Thyroid gland (tissue), 4 donors: ENCODE data around the gene WFDC6. TPM values are rescaled to one million over a fixed set of nuclear protein-coding genes. Genes with fewer than 3 reads are reported as not detected.

ENCODE experiments used
- DNase-seq, 2 donors: peaks; one replicate each; pipeline ENCODE4 v3.0.0-alpha.2; 2019
- H3K27ac ChIP-seq, 3 donors: fragments of 200-600 bp; sonication (generic); 1 replicate in 2 of 3; 2 replicates in 1 of 3; pipeline ENCODE4 v1.5.1; 2016 to 2019; ENCODE audit warnings: mild to moderate bottlenecking in 1 of 3, moderate library complexity in 1 of 3
- H3K27me3 ChIP-seq: fragments of 200-600 bp; sonication (generic); one replicate; pipeline ENCODE4 v1.5.1; 2019
- H3K36me3 ChIP-seq, 2 donors: fragments of 200-600 bp; sonication (generic); one replicate each; pipeline ENCODE4 v1.5.1; 2016 to 2019
- H3K4me1 ChIP-seq, 2 donors: fragments of 200-600 bp; sonication (generic); one replicate each; pipeline ENCODE4 v1.5.1; 2017 to 2019
- H3K4me3 ChIP-seq, 3 donors: fragments of 200-600 bp; sonication (generic); replicated peaks in 1 of 3; 1 replicate in 2 of 3; 2 replicates in 1 of 3; pipeline ENCODE4 v1.5.1; 2016; ENCODE audit warnings: mild to moderate bottlenecking in 1 of 3
- H3K9me3 ChIP-seq: fragments of 200-600 bp; sonication (generic); one replicate; pipeline ENCODE4 v1.5.1; 2017
- CTCF ChIP-seq, 6 experiments: fragments of 200-600 bp in 3 of 6; fragments of 450-650 bp in 3 of 6; sonication (generic) in 3 of 6; IDR thresholded peaks; one replicate each; pipeline ENCODE4 v1.5.1; 2016 to 2019; ENCODE audit warnings: antibody characterized with exemption in 6 of 6, mild to moderate bottlenecking in 2 of 6, inconsistent platforms in 1 of 6, moderate library complexity in 1 of 6
- POLR2A ChIP-seq, 2 donors: fragments of 450-650 bp; IDR thresholded peaks; one replicate each; pipeline ENCODE4 v1.6.1; 2017; ENCODE audit warnings: antibody characterized with exemption in 2 of 2, mild to moderate bottlenecking in 2 of 2, moderate library complexity in 1 of 2
- WGBS, 2 donors: methylation state at CpG; one replicate each; pipeline ENCODE4 v1.1.5; 2017; 5-methylcytosine and 5-hydroxymethylcytosine counted together
- intact Hi-C: fragments of 100-400 bp; cut with DNase I; formaldehyde crosslinking; loops from one replicate; pipeline ENCODE4 v1.15.1; 2023
- total RNA-seq, 4 donors: library from RNA; depleted of rRNA; stranded (reverse); fragments of >200 nt; gene quantifications; one replicate each; pipeline ENCODE4 v1.2.3, GENCODE V29; 2016

WFDC6 gene
- total RNA-seq, 4 donors from 2014 or later = not detected

- Histone ChIP-seq H3K36me3 (no peaks in the 10 kb centered on the region), H3K4me1 (no peaks in the 10 kb centered on the region), H3K4me3 (no peak overlapping the region), H3K27me3 (peaks cover 4% of the 10 kb centered on the region), H3K27ac (no peak overlapping the region), H3K9me3 (no peaks in the 10 kb centered on the region)
- intact Hi-C loops = no loop called here
- DNase-seq = no peak
- TF ChIP-seq POLR2A (IDR thresholded peaks at IDR 0.05) (no peak), CTCF (IDR thresholded peaks at IDR 0.05) (no peak)
- 11 to 46% methylated on average over 1 of the region's 1 CpG for WGBS, 2 donors
Observed at GRCh38 chr20:45501600-45501999, 37.7 kb downstream of the WFDC6 start.

GRCh38 chr20:45500022-45500421 is 39.3 kb downstream of the WFDC6 start:
- intact Hi-C loops = no loop called here
- Histone ChIP-seq H3K4me1 (no peaks in the 10 kb centered on the region), H3K36me3 (no peaks in the 10 kb centered on the region), H3K27ac (no peak overlapping the region), H3K4me3 (no peak overlapping the region), H3K27me3 (peaks cover under 1% of the 10 kb centered on the region), H3K9me3 (no peaks in the 10 kb centered on the region)
- DNase-seq = no peak
- WGBS, 2 donors = 75 to 82% methylated on average over 5 to 6 of the region's 6 CpGs
- TF ChIP-seq POLR2A (IDR thresholded peaks at IDR 0.05) = no peak
- TF ChIP-seq CTCF (IDR thresholded peaks at IDR 0.05) = no peak

GRCh38 chr20:45497971-45498494 is 41.2 kb downstream of the WFDC6 start:
- H3K4me3 ChIP-seq = no peak overlapping the region
- H3K4me1 ChIP-seq = no peaks in the 10 kb centered on the region
- 77 to 79% methylated on average over 3 of the region's 3 CpGs for WGBS, 2 donors
- no peaks in the 10 kb centered on the region for H3K36me3 ChIP-seq
- no peak overlapping the region for H3K27ac ChIP-seq
- H3K9me3 ChIP-seq = no peaks in the 10 kb centered on the region
- H3K27me3 ChIP-seq = no peaks in the 10 kb centered on the region
- intact Hi-C loops = no loop called here
- TF ChIP-seq CTCF (IDR thresholded peaks at IDR 0.05) (no peak), POLR2A (IDR thresholded peaks at IDR 0.05) (no peak)
- DNase-seq = no peak

GRCh38 chr20:45496166-45496565 is 43.1 kb downstream of the WFDC6 start:
- Histone ChIP-seq H3K9me3 (no peaks in the 10 kb centered on the region), H3K27ac (no peak overlapping the region), H3K4me1 (no peaks in the 10 kb centered on the region), H3K27me3 (no peaks in the 10 kb centered on the region), H3K4me3 (no peak overlapping the region), H3K36me3 (no peaks in the 10 kb centered on the region)
- 73 to 77% methylated on average over 3 of the region's 3 CpGs for WGBS, 2 donors
- DNase-seq = no peak
- TF ChIP-seq POLR2A (IDR thresholded peaks at IDR 0.05) = no peak
- TF ChIP-seq CTCF (IDR thresholded peaks at IDR 0.05) = no peak
- intact Hi-C loops = no loop called here

GRCh38 chr20:45495501-45495941 is 43.8 kb downstream of the WFDC6 start:
- no peak overlapping the region for H3K27ac ChIP-seq
- intact Hi-C loops = no loop called here

More at GRCh38 chr20:45495501-45495941, 43.8 kb downstream of the WFDC6 start:
- H3K9me3 ChIP-seq = no peaks in the 10 kb centered on the region
- no peaks in the 10 kb centered on the region for H3K36me3 ChIP-seq
- no peaks in the 10 kb centered on the region for H3K27me3 ChIP-seq
- H3K4me1 ChIP-seq = no peaks in the 10 kb centered on the region
- no peak overlapping the region for H3K4me3 ChIP-seq
- 75 to 100% methylated on average over 1 of the region's 1 CpG for WGBS, 2 donors
- TF ChIP-seq POLR2A (IDR thresholded peaks at IDR 0.05) (no peak), CTCF (IDR thresholded peaks at IDR 0.05) (no peak)
- no peak for DNase-seq
